GM12891 (cell line): ENCODE measurements around the gene ICE1.
A peak's percentile ranks its signal among the peaks of the same experiment; 100 is the strongest.
"Not testable (repeated sequence)": the region's sequence is repeated elsewhere in the genome, so short reads cannot be mapped to it uniquely, and the experiment has no call there.

ENCODE experiments used
- DNase-seq: peaks from one replicate; pipeline ENCODE4 v3.0.0; 2011; ENCODE audit warnings: low spot score; ENCODE audit not compliant: insufficient read length
- FAIRE-seq: peaks from 2 replicates; lab custom pipeline; 2011; peaks lifted over from hg19 to GRCh38; lab: Jason Lieb, UNC
- PAX5 ChIP-seq: IDR thresholded peaks from 2 replicates; pipeline ENCODE4 v1.6.1; 2011; ENCODE audit warnings: low read length, moderate library complexity, mild to moderate bottlenecking; ENCODE audit not compliant: insufficient read depth, severe bottlenecking
- POLR2A ChIP-seq: IDR thresholded peaks from 2 replicates; pipeline ENCODE4 v1.6.1; 2011; ENCODE audit warnings: low read depth, low read length, control low read depth
- POLR2AphosphoS5 ChIP-seq: IDR thresholded peaks from 2 replicates; pipeline ENCODE4 v1.6.1; 2011; ENCODE audit warnings: low read depth, low read length, control low read depth
- POU2F2 ChIP-seq: IDR thresholded peaks from 2 replicates; pipeline ENCODE4 v1.6.1; 2011; ENCODE audit warnings: low read depth, mild to moderate bottlenecking, control low read depth, low read length, moderate library complexity
- SPI1 ChIP-seq: IDR thresholded peaks from 2 replicates; pipeline ENCODE4 v1.6.1; 2011; ENCODE audit warnings: low read depth, low read length, control low read depth
- TAF1 ChIP-seq: IDR thresholded peaks from 2 replicates; pipeline ENCODE4 v1.6.1; 2011; ENCODE audit warnings: low read depth, low read length, control low read depth

ICE1 gene

DNA sequence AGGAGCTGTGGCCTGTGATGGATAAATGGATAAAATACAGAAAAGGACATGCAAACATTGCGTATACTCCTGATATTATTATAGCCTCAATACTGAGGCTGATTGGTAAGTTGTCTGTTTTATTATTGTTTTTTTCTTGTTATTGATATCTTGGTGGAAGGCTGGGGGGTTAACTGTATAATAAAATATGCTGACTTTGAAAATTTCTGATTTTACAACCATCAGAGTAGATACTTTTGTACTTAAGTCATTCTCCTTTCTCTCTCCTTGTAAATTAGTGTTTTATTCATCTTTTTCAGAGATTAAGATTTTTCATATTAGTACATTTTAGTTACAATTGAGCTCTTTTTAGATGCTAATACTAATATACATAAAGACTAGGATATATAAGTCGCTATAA, 53.5 kb downstream of the ICE1 start:
- TF ChIP-seq PAX5 (no peak), POLR2A (no peak), POLR2AphosphoS5 (no peak), SPI1 (no peak), TAF1 (no peak), POU2F2 (no peak)
- DNase-seq: no peak
- no peak for FAIRE-seq

GRCh38 chr5:5479578-5479977, 57.1 kb downstream of the ICE1 start:
- DNase-seq, FAIRE-seq: not testable (repeated sequence)

GRCh38 chr5:5480481-5481111, 58.1 kb downstream of the ICE1 start:
- DNase-seq: no peak
- FAIRE-seq: no peak
- no peak for TF ChIP-seq TAF1
- TF ChIP-seq POU2F2: no peak
- peak; percentile 52 for TF ChIP-seq SPI1
- TF ChIP-seq POLR2AphosphoS5: no peak
- no peak for TF ChIP-seq POLR2A
- TF ChIP-seq PAX5: no peak

DNA sequence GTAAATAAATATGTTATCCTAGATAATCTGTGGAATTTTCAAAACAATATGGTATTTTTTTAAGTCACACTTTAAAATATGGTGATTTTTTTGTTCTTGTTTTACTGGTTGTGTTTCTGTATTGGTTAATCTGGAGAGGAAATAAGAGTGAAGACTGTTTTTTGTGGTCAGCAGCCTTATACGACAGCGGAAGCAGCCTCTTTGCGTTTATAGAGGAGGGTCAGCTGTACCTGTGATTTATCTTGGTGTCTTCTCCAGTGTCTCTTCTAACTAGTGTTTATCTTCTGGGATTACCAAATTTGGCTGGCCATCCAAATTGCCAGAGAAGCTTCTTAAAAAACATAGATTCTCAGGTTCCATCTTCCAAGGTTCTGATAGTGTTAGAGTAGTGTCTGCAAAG, 58.7 kb downstream of the ICE1 start:
- no peak for DNase-seq
- TF ChIP-seq PAX5 (no peak), POLR2A (no peak), POU2F2 (no peak), SPI1 (no peak), POLR2AphosphoS5 (no peak), TAF1 (no peak)
- no peak for FAIRE-seq

GRCh38 chr5:5481633-5482032, 59.2 kb downstream of the ICE1 start:
- DNase-seq: no peak
- TF ChIP-seq SPI1: no peak
- TF ChIP-seq POU2F2: no peak
- TF ChIP-seq TAF1: no peak
- no peak for TF ChIP-seq PAX5
- no peak for TF ChIP-seq POLR2AphosphoS5
- TF ChIP-seq POLR2A: no peak
- FAIRE-seq: no peak

GRCh38 chr5:5483350-5483749, 60.9 kb downstream of the ICE1 start:
- TF ChIP-seq PAX5 (no peak), POU2F2 (no peak), SPI1 (no peak), TAF1 (no peak), POLR2A (no peak), POLR2AphosphoS5 (no peak)
- DNase-seq: no peak
- no peak for FAIRE-seq

- DNase-seq: no peak
- TF ChIP-seq POU2F2 (no peak), POLR2AphosphoS5 (no peak), TAF1 (no peak), POLR2A (no peak), PAX5 (no peak), SPI1 (no peak)
- no peak for FAIRE-seq
Measured at GRCh38 chr5:5483880-5484598, 61.6 kb downstream of the ICE1 start.

- FAIRE-seq: no peak
- TF ChIP-seq POU2F2 (no peak), SPI1 (no peak), POLR2AphosphoS5 (no peak), TAF1 (no peak), POLR2A (no peak), PAX5 (no peak)
- DNase-seq: no peak
Measured at GRCh38 chr5:5486122-5486521, 63.6 kb downstream of the ICE1 start.

GRCh38 chr5:5487585-5488360, 65.3 kb downstream of the ICE1 start:
- FAIRE-seq: no peak
- DNase-seq: no peak
- TF ChIP-seq POU2F2: no peak
- no peak for TF ChIP-seq POLR2A
- TF ChIP-seq POLR2AphosphoS5: no peak
- TF ChIP-seq PAX5: no peak
- no peak for TF ChIP-seq TAF1
- TF ChIP-seq SPI1: no peak
